Neural progenitor cell (in vitro differentiated cells): ENCODE data around the gene SCGB1C2. TPM values are rescaled to one million over a fixed set of nuclear protein-coding genes. Genes with fewer than 3 reads are reported as not detected.

Source experiments
- DNase-seq: peaks from one replicate; pipeline ENCODE4 v3.0.0-alpha.2; 2016; ENCODE audit warnings: low spot score
- H2AFZ ChIP-seq: fragments of 200-600 bp; sonication (generic); replicated peaks from 2 replicates; pipeline ENCODE4 v1.6.1; 2016; ENCODE audit warnings: antibody characterized with exemption
- H3F3A ChIP-seq: fragments of 200-600 bp; sonication (generic); 2 replicates; pipeline ENCODE4 v1.6.1; 2016; ENCODE audit warnings: antibody characterized with exemption, low read depth
- H3K27ac ChIP-seq: fragments of 200-600 bp; sonication (generic); 2 replicates; pipeline ENCODE4 v1.5.1; 2016; ENCODE audit warnings: mild to moderate bottlenecking
- H3K27me3 ChIP-seq: fragments of 200-600 bp; sonication (generic); 2 replicates; pipeline ENCODE4 v1.6.1; 2016; ENCODE audit warnings: mild to moderate bottlenecking, moderate library complexity
- H3K36me3 ChIP-seq: fragments of 200-600 bp; sonication (generic); 2 replicates; pipeline ENCODE4 v1.5.1; 2016
- H3K4me1 ChIP-seq: fragments of 200-600 bp; sonication (generic); 2 replicates; pipeline ENCODE4 v1.6.1; 2016; ENCODE audit warnings: mixed run types
- H3K4me2 ChIP-seq: fragments of 200-600 bp; sonication (generic); 2 replicates; pipeline ENCODE4 v1.6.1; 2016
- H3K4me3 ChIP-seq: fragments of 200-600 bp; sonication (generic); 2 replicates; pipeline ENCODE4 v1.5.1; 2016
- H3K79me2 ChIP-seq: fragments of 200-600 bp; sonication (generic); 2 replicates; pipeline ENCODE4 v1.6.1; 2016; ENCODE audit warnings: low read depth
- H3K9ac ChIP-seq: fragments of 200-600 bp; sonication (generic); 2 replicates; pipeline ENCODE4 v1.6.1; 2016
- H3K9me3 ChIP-seq: fragments of 200-600 bp; sonication (generic); 2 replicates; pipeline ENCODE4 v1.5.1; 2016; ENCODE audit warnings: low read depth
- H4K20me1 ChIP-seq: fragments of 200-600 bp; sonication (generic); 2 replicates; pipeline ENCODE4 v1.6.1; 2016; ENCODE audit warnings: low read depth
- H3K27ac Mint-ChIP-seq: 3 replicates; pipeline ENCODE4 v1.8.0; 2021; ENCODE audit warnings: mixed read lengths
- H3K27me3 Mint-ChIP-seq: 2 replicates; pipeline ENCODE4 v1.8.0; 2022; ENCODE audit warnings: low read depth, mild to moderate bottlenecking, inconsistent platforms, moderate library complexity, mixed read lengths; ENCODE audit not compliant: insufficient read depth
- H3K36me3 Mint-ChIP-seq: 3 replicates; pipeline ENCODE4 v1.8.0; 2021; ENCODE audit warnings: mixed read lengths
- H3K4me1 Mint-ChIP-seq: 3 replicates; pipeline ENCODE4 v1.8.0; 2021; ENCODE audit warnings: mixed read lengths
- H3K4me3 Mint-ChIP-seq: 3 replicates; pipeline ENCODE4 v1.8.0; 2021; ENCODE audit warnings: mild to moderate bottlenecking, moderate library complexity, mixed read lengths
- H3K9me3 Mint-ChIP-seq: 3 replicates; pipeline ENCODE4 v1.8.0; 2020; ENCODE audit warnings: mixed read lengths
- CTCF ChIP-seq: fragments of 200-600 bp; sonication (generic); IDR thresholded peaks from 2 replicates; pipeline ENCODE4 v1.5.1; 2017; ENCODE audit warnings: antibody characterized with exemption, mild to moderate bottlenecking
- EZH2 ChIP-seq: fragments of 200-600 bp; sonication (generic); IDR thresholded peaks from 2 replicates; pipeline ENCODE4 v1.6.1; 2017; ENCODE audit warnings: antibody characterized with exemption, mild to moderate bottlenecking, moderate library complexity
- EZH2phosphoT487 ChIP-seq: fragments of 200-600 bp; sonication (generic); IDR thresholded peaks from 2 replicates; pipeline ENCODE4 v1.6.1; 2017; ENCODE audit warnings: antibody characterized with exemption
- total RNA-seq: library from RNA; depleted of rRNA; stranded (reverse); fragments of >200 nt; gene quantifications from 2 replicates; pipeline ENCODE4 v1.2.3, GENCODE V29; 2015; ENCODE audit warnings: low replicate concordance

The SCGB1C2 gene
- total RNA-seq, 1 donor from 2014 or later, result not detected

- peaks cover 31% of the 10 kb centered on the region for H3K27me3 Mint-ChIP-seq
- H3K4me2 ChIP-seq, result no peak overlapping the region
- H3K36me3 ChIP-seq, result no peaks in the 10 kb centered on the region
- peaks cover 13% of the 10 kb centered on the region for H3K4me1 Mint-ChIP-seq
- no peak overlapping the region for H3K4me3 Mint-ChIP-seq
- H2AFZ ChIP-seq, result no peak overlapping the region
- peaks cover 56% of the 10 kb centered on the region for H3K27me3 ChIP-seq
- no peak overlapping the region for H3K27ac ChIP-seq
- H3K9ac ChIP-seq, result no peak overlapping the region
- DNase-seq, result no peak
- no peaks in the 10 kb centered on the region for H3K9me3 ChIP-seq
- no peak for TF ChIP-seq EZH2
- peaks cover 7% of the 10 kb centered on the region for H3K9me3 Mint-ChIP-seq
- no peak overlapping the region for H3K4me3 ChIP-seq
- H3K36me3 Mint-ChIP-seq, result peaks cover under 1% of the 10 kb centered on the region
- peaks cover 3% of the 10 kb centered on the region for H3F3A ChIP-seq
- no peaks in the 10 kb centered on the region for H3K79me2 ChIP-seq
- H3K27ac Mint-ChIP-seq, result peak overlapping the region; percentile 66
- H3K4me1 ChIP-seq, result peaks cover 12% of the 10 kb centered on the region
- peaks cover 10% of the 10 kb centered on the region for H4K20me1 ChIP-seq
Observed at GRCh38 chr17:177155-177554, 39.8 kb downstream of the SCGB1C2 start.

- Mint-ChIP-seq H3K36me3 (peaks cover 2% of the 10 kb centered on the region), H3K4me3 (no peak overlapping the region), H3K27ac (no peak overlapping the region), H3K4me1 (peaks cover 15% of the 10 kb centered on the region), H3K9me3 (peaks cover 7% of the 10 kb centered on the region), H3K27me3 (peaks cover 35% of the 10 kb centered on the region)
- Histone ChIP-seq H3K9me3 (no peaks in the 10 kb centered on the region), H3K27me3 (peaks cover 63% of the 10 kb centered on the region), H3K4me3 (no peak overlapping the region), H3K9ac (no peak overlapping the region), H4K20me1 (peaks cover 13% of the 10 kb centered on the region), H3K27ac (no peak overlapping the region), H3K79me2 (no peaks in the 10 kb centered on the region), H3K4me2 (no peak overlapping the region), H3K4me1 (peaks cover 12% of the 10 kb centered on the region), H3K36me3 (no peaks in the 10 kb centered on the region), H3F3A (peaks cover 3% of the 10 kb centered on the region), H2AFZ (no peak overlapping the region)
- DNase-seq, result no peak
- TF ChIP-seq EZH2phosphoT487 (no peak), CTCF (no peak), EZH2 (no peak)
Observed at GRCh38 chr17:177762-178161, 40.4 kb downstream of the SCGB1C2 start.

GRCh38 chr17:178292-179065 lies 41.1 kb downstream of the SCGB1C2 start:
- Histone ChIP-seq H3K27ac (no peak overlapping the region), H3K79me2 (no peaks in the 10 kb centered on the region), H4K20me1 (peaks cover 13% of the 10 kb centered on the region), H3K4me1 (peaks cover 12% of the 10 kb centered on the region), H3K36me3 (no peaks in the 10 kb centered on the region), H3F3A (peaks cover 3% of the 10 kb centered on the region), H3K9me3 (no peaks in the 10 kb centered on the region), H3K4me2 (no peak overlapping the region), H3K4me3 (no peak overlapping the region), H3K27me3 (peaks cover 70% of the 10 kb centered on the region), H3K9ac (no peak overlapping the region), H2AFZ (no peak overlapping the region)
- peaks cover 2% of the 10 kb centered on the region for H3K36me3 Mint-ChIP-seq
- H3K4me1 Mint-ChIP-seq, result peaks cover 15% of the 10 kb centered on the region
- peaks cover 43% of the 10 kb centered on the region for H3K27me3 Mint-ChIP-seq
- H3K9me3 Mint-ChIP-seq, result peaks cover 4% of the 10 kb centered on the region
- no peak overlapping the region for H3K4me3 Mint-ChIP-seq
- no peak for DNase-seq
- no peak for TF ChIP-seq CTCF
- TF ChIP-seq EZH2phosphoT487, result no peak
- TF ChIP-seq EZH2, result no peak
- no peak overlapping the region for H3K27ac Mint-ChIP-seq

- Histone ChIP-seq H3K36me3 (no peaks in the 10 kb centered on the region), H3K4me1 (peaks cover 12% of the 10 kb centered on the region), H2AFZ (no peak overlapping the region), H3K9me3 (no peaks in the 10 kb centered on the region), H3K27me3 (peaks cover 75% of the 10 kb centered on the region), H3K4me3 (no peak overlapping the region), H3K79me2 (no peaks in the 10 kb centered on the region), H3K27ac (no peak overlapping the region), H3K9ac (no peak overlapping the region), H3K4me2 (no peak overlapping the region), H4K20me1 (peaks cover 13% of the 10 kb centered on the region), H3F3A (peaks cover 3% of the 10 kb centered on the region)
- Mint-ChIP-seq H3K27me3 (peaks cover 48% of the 10 kb centered on the region), H3K36me3 (peaks cover 2% of the 10 kb centered on the region), H3K4me1 (peaks cover 15% of the 10 kb centered on the region), H3K27ac (no peak overlapping the region), H3K4me3 (no peak overlapping the region), H3K9me3 (peaks cover 4% of the 10 kb centered on the region)
- no peak for DNase-seq
- TF ChIP-seq EZH2, result no peak
- no peak for TF ChIP-seq CTCF
Observed at GRCh38 chr17:179066-179432, 41.7 kb downstream of the SCGB1C2 start.
